DND-41 (cell line): Measurements from ENCODE around the gene CCDC91.

Experiments used
- CTCF ChIP-seq: IDR thresholded peaks from 2 replicates; pipeline ENCODE4 v1.5.1; 2012; ENCODE audit warnings: borderline replicate concordance, low read length, moderate library complexity, mild to moderate bottlenecking; ENCODE audit not compliant: poor library complexity, severe bottlenecking; ENCODE audit errors: extremely low read depth
- EZH2 ChIP-seq: IDR thresholded peaks from 3 replicates; pipeline ENCODE4 v1.6.1; 2012; ENCODE audit warnings: borderline replicate concordance, low read depth, mild to moderate bottlenecking, moderate library complexity, low read length, inconsistent platforms; ENCODE audit not compliant: severe bottlenecking

- TF ChIP-seq CTCF = no peak
- no peak for TF ChIP-seq EZH2
Measured at GRCh38 chr12:28176295-28176694, 14.0 kb upstream of the CCDC91 start.
